ENCODE results near the gene FYCO1.

Gene FYCO1

GRCh38 chr3:45968149-45968548 is 27.5 kb downstream of the FYCO1 start:
- Histone ChIP-seq H3K9me3 (ENCODE audit: severe bottlenecking) (no peaks in the 10 kb centered on the region), H3K27ac (no peak overlapping the region), H3K27me3 (ENCODE audit: insufficient read depth, low read depth, severe bottlenecking) (no peaks in the 10 kb centered on the region), H3K36me3 (peaks cover 93% of the 10 kb centered on the region), H3K4me3 (ENCODE audit: low read depth, low read length) (no peak overlapping the region)
- no peak for DNase-seq
- no peak for TF ChIP-seq CTCF (IDR thresholded peaks at IDR 0.05; ENCODE audit: low read depth, low read length)

- H3K9me3 ChIP-seq (ENCODE audit: severe bottlenecking): no peaks in the 10 kb centered on the region
- peaks cover 93% of the 10 kb centered on the region for H3K36me3 ChIP-seq
- TF ChIP-seq CTCF (IDR thresholded peaks at IDR 0.05; ENCODE audit: low read depth, low read length): no peak
- no peak for DNase-seq
- no peak overlapping the region for H3K4me3 ChIP-seq (ENCODE audit: low read depth, low read length)
- no peaks in the 10 kb centered on the region for H3K27me3 ChIP-seq (ENCODE audit: insufficient read depth, low read depth, severe bottlenecking)
- H3K27ac ChIP-seq: no peak overlapping the region
Measured at GRCh38 chr3:45967724-45968123, 27.9 kb downstream of the FYCO1 start.

GRCh38 chr3:45966950-45967640 is 28.5 kb downstream of the FYCO1 start:
- Histone ChIP-seq H3K9me3 (ENCODE audit: severe bottlenecking) (no peaks in the 10 kb centered on the region), H3K36me3 (peaks cover 93% of the 10 kb centered on the region), H3K4me3 (ENCODE audit: low read depth, low read length) (no peak overlapping the region), H3K27me3 (ENCODE audit: insufficient read depth, low read depth, severe bottlenecking) (no peaks in the 10 kb centered on the region), H3K27ac (no peak overlapping the region)
- DNase-seq: no peak
- TF ChIP-seq CTCF (IDR thresholded peaks at IDR 0.05; ENCODE audit: low read depth, low read length): no peak

- no peak overlapping the region for H3K27ac ChIP-seq
- no peak overlapping the region for H3K4me3 ChIP-seq (ENCODE audit: low read depth, low read length)
- H3K9me3 ChIP-seq (ENCODE audit: severe bottlenecking): no peaks in the 10 kb centered on the region
- peaks cover 93% of the 10 kb centered on the region for H3K36me3 ChIP-seq
- TF ChIP-seq CTCF (IDR thresholded peaks at IDR 0.05; ENCODE audit: low read depth, low read length): no peak
- H3K27me3 ChIP-seq (ENCODE audit: insufficient read depth, low read depth, severe bottlenecking): no peaks in the 10 kb centered on the region
- DNase-seq: no peak
Measured at GRCh38 chr3:45966371-45966791, 29.2 kb downstream of the FYCO1 start.

GRCh38 chr3:45965653-45966052 is 30.0 kb downstream of the FYCO1 start:
- TF ChIP-seq CTCF (IDR thresholded peaks at IDR 0.05; ENCODE audit: low read depth, low read length): no peak
- Histone ChIP-seq H3K36me3 (peaks cover 99% of the 10 kb centered on the region), H3K27me3 (ENCODE audit: insufficient read depth, low read depth, severe bottlenecking) (no peaks in the 10 kb centered on the region), H3K27ac (no peak overlapping the region), H3K9me3 (ENCODE audit: severe bottlenecking) (no peaks in the 10 kb centered on the region), H3K4me3 (ENCODE audit: low read depth, low read length) (no peak overlapping the region)
- no peak for DNase-seq

- no peak for TF ChIP-seq CTCF (IDR thresholded peaks at IDR 0.05; ENCODE audit: low read depth, low read length)
- Histone ChIP-seq H3K27me3 (ENCODE audit: insufficient read depth, low read depth, severe bottlenecking) (no peaks in the 10 kb centered on the region), H3K9me3 (ENCODE audit: severe bottlenecking) (no peaks in the 10 kb centered on the region), H3K4me3 (ENCODE audit: low read depth, low read length) (no peak overlapping the region), H3K27ac (no peak overlapping the region), H3K36me3 (peaks cover 100% of the 10 kb centered on the region)
- DNase-seq: no peak
Measured at GRCh38 chr3:45965253-45965652, 30.4 kb downstream of the FYCO1 start.

Data from WERI-Rb-1 (cell line).